NCI-H1105 treated with DMSO at 0.1 percent for 48 hours (cell line): ENCODE results near the gene TOMM20.
A peak's percentile ranks its signal among the peaks of the same experiment; 100 is the strongest.

Source experiments
- DNase-seq: peaks from one replicate; lab custom pipeline; 2025; lab: John Stamatoyannopoulos, UW

TOMM20 gene

DNA sequence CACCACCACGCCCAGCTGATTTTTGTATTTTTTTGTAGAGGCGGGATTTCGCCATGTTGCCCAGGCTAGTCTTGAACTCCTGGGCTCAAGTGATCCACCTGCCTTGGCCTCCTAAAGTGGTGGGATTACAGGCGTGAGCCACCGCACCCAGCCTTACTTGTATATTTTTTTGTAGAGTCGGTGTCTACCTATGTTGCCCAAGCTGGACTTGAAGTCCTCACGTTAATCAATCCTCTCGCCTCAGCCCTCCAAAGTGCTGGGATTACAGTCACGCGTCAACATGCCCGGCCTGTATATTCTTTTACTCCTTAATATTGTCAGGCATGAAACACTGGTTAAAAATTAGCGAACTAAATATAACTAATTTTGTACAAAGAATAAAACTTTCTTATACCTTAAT, 5.5 kb upstream of the TOMM20 start:
- no peak for DNase-seq

DNA sequence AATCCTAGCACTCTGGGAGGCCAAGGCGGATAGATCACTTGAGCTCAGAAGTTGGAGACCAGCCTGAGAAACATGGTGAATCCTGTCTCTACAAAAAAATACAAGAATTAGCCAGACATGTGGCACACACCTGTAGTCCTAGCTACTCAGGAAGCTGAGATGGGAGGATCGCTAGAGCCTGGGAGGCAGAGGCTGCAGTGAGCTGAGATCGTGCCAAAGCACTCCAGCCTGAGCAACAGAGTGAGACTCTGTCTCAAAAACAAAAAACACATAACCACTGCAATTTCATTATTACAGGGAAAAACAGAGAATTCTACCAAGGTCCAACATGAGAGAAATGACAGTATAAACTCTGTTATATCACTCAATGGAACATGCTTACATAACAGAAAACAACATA, 4.4 kb upstream of the TOMM20 start:
- DNase-seq: no peak

DNA sequence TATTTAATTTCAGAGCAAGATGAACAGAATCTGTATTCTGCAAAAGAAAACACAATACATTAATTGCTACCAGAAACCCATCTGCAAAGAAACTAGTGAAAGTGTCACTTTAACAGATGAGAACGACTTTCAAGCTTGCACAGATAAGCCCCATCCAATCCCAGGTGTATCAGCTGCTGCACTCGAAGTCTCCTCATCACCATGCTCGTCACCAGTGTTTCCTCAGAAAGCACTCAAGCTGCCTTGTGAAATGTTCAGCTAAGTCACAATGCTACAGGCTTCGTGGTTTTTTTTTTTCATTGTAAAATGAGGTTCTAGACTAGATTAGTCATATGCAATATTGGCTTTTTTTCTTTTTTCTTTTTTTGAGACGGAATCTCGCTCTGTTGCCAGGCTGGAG, 3.3 kb upstream of the TOMM20 start:
- no peak for DNase-seq

DNA sequence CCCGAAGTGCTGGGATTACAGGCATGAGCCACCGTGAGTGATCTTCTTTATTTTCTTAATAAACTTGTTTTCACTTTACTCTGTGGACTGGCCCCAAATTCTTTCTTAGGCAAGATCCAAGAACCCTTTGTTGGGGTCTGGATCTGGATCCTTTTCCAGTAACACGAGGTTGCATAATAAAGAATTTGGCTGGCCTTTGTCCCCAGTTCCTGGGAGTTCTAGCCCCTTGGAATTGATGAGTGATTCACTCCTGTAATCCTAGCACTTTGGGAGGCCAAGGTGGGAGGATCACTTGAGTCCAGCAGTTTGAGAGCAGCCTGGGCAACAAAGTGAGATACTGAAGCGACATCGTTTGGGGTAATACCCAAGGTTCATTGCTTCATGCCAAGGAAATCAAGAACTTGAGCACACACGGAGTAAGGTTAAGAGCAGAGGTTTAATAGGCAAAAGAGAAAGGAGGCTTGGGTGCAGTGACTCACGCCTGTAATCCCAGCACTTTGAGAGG, 2.2 kb upstream of the TOMM20 start:
- no peak for DNase-seq

DNA sequence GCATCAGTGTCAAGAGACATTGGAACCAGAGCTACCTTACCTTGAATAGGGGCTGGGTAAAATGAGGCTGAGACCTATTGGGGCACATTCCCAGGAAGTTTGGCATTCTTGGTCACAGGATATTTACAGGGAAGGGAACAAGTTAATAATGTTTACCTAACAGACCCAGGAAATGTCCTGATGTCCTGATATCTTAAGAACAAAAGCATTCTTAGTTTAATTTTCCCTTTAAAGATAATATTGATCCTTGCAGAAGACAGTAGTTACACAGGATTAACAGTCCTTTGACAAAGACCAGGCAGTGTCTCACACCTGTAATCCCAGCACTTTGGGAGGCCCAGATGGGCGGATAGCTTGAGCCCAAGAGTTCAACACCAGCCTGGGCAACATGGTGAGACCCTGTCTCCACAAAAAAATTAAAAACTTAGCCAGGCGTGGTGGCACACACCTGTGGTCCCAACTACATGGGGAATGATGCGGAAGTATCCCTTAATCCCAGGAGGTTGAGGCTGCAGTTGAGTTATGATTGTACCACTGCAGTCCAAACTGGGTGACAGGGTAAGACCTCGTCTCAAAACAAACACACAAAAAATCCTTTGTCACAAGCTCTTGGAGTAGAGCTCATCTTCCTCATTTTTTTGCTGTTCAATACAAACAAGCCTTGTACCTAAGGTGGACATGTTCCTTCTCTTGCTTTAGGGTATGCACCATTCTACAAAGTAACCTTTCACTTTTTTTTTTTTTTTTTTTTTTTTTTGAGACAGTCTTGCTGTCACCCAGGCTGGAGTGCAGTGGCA, 1.3 kb upstream of the TOMM20 start:
- DNase-seq: no peak

DNA sequence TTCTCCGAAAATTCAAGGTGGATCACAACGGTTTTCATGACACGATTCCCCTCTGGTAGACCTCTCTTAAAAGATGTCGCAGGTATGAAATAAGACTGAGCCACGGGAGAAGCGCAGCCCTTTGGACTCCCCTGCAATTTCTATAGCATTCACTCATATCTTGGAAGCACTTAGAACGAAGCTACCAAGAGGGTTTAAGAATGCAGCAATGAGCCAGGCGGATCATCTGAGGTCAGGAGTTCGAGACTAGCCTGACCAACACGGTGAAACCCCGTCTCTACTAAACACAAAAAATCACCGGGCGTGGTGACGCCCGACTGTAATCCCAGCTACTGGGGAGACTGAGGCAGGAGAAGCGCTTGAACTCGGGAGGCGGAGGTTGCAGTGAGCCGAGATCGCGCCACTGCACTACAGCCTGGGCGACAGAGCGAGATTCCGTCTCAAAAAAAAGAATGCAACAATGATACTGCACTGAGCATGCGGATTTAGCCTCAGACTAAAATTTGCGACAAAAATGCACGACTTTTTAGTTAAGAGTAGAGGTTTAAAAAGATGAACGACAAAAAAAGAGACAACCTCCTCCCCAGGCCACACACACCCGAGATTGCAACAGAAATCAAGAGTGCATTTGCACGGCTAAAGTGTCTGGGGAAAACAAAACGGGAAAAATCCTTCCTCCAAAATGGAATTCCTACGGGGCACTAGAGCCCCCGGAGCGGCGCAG, 743 bp downstream of the TOMM20 start:
- no peak for DNase-seq

DNA sequence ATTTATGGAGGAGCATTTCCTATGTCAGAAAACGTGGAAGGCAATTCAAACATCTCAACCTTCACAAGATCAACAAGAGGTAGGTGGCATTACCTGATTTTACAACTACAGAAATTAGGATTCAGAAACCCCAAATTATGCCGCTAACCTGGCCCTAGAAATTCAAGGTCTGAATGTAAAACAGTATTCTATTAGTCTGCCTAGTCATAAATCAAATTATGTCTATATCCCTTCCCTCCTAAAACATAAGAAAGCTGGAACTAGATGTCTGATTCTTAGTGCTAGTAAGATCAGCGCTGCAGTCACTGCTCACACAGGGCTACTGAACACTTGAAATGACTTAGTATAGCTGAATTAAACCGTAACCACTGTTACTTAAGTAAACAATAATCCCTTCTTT, 1.4 kb downstream of the TOMM20 start:
- DNase-seq: no peak

DNA sequence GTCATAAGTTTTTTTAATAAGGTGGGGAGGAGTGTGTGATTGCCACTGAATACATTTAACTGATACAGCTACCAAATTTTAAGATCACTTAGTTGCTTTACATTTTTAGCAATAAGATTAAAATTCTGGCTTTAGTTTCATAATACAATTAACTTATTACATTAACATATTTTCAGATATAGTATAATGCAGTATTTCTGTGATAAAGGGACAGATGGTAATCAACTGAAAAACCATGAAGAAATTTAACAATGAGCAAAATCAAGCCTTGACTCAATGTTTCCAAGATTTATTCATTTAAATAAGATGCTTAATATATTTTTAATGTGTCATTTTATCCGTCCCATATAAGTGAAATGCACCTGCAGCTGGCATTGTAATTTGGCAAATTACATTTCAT, 4.0 kb downstream of the TOMM20 start:
- DNase-seq: no peak

DNA sequence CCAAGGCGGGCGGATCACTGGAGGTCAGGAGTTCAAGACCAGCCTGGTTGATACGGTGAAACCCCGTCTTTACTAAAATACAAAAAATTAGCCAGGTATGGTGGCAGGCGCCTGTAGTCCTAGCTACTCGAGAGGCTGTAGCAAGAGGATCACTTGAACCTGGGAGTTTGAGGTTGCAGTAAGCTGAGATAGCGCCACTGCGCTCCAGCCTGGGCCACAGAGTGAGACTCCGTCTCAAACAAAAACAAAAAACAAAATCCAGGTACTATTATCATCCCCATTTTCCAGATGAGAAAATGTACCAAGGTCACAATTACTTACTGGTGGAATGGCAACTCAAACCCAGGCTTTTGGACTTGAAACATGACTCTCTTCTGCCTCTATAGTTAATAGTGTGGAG, 4.5 kb downstream of the TOMM20 start:
- DNase-seq: no peak

DNA sequence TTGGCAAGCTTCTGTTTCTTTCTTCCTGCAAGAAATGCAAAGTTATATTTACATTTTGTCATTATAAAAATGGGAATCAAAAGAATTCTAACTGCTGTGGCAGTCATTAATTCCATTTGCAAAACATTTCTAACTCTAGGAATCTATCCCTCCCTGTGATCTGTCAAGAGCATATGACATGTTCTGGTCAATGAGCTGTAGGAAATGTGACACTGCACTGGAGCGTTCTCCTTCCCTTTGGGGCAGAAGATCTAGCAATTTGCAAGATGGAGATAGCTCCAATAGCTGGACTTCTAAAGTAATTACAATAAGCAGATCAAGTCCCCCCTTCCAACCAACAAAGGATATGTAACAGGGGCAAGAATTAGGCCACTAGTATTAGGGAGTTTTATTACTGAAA, 6.3 kb downstream of the TOMM20 start:
- no peak for DNase-seq

DNA sequence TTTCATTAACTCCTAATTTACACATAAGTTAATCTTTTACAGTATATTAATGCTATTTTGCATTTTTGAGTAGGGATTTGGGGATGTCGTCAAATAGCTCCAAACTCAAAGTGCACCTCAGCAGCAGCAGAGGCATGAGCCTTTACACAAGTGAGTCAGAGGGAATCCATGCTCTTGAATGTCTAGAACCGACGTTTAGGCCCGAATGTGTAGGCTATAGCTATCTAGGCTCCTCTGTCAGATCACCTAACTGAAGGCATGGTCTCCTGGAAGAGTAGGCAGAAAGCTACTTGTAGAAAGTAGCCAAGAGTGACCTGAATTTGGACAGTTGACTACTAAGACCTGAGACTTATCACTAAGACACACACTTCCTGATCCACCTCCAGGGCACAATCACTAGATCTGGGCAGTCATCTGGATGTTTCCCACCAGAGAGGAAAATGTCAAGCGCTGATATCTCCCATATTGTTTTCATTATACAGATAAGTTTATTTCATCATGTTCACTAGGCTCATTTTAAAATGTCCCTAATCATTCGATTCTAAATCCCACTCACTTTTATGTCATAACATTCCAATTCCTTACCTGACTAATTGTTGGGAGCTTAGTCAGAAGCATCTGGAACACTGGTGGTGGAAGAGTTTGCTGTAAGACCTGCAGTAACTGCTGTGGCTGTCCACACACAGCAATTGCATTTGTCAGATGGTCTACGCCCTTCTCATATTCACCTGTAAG, 15.3 kb downstream of the TOMM20 start:
- no peak for DNase-seq

DNA sequence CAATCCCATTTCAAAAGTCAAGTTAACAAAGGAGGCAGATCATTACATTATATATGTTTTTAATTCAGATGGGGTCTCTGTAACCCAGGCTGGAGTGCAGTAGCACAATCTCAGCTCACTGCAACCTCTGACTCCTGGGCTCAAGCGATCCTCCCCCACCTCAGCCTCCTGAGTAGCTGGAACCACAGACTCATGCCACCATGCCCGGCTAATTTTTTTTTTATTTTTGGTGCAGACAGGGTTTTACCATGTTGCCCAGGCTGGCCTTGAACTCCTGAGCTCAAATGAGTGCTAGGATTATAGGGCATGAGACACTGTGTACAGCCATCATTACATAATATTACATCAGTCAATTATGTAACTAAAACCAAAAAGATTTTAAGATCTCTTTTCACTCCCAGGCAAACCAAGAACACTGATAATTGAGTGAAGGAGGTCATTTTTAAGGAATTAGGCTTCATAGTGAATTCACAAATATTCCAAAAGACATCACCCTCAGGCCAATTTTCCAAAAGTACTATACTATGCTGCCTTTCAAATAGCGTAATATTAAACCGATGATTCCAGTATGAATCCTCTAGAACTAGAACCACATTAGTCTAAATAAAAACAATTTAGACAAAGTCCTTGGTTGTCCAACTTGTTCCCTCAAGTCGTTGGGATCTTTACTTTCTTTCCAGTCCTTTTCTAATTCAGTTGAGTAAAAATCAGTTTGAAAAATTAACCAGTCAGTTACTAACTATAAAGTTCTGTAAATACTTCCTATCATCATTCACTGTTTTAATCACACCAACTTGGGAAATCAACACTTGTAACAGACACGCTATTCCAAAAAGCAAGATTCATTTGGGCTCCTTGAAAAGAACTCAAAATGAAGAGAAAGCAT, 16.1 kb downstream of the TOMM20 start:
- no peak for DNase-seq

DNA sequence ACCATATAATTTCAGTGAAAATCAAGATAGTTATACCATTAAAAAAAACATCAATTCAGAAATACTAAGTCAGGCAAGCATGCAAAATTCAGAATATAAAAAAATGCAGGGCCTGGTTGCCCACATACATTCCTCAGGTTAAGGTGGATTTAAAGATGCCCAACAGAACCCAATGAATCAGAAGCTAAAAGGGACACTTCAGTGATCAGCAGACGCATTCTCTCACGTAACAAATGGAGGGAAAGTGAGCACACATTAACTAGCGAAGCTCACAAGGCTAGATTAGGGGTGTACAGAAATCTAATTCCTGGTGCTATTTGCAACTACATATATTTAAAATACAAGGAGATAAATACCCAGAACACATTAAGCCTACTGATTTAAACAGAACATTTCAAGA, 17.5 kb downstream of the TOMM20 start:
- DNase-seq: no peak

DNA sequence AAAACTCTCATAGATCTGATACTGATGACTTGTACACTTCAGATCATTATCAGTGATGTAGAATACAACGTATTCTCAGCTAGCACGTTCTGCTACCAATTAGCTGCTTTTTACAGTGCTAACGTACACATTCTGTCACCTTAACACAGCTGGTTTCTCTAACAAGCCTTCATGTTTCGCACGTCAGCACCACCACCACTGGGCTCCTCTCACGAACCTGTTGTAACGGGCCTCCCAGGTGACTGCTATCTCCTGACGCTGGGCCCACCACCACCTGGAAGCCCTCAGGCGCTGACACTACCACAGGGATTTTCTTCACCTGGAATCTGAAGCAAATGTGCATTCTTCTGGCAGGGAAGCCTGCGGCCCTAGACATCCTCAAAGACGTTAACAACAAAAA, 19.8 kb downstream of the TOMM20 start:
- DNase-seq: no peak

DNA sequence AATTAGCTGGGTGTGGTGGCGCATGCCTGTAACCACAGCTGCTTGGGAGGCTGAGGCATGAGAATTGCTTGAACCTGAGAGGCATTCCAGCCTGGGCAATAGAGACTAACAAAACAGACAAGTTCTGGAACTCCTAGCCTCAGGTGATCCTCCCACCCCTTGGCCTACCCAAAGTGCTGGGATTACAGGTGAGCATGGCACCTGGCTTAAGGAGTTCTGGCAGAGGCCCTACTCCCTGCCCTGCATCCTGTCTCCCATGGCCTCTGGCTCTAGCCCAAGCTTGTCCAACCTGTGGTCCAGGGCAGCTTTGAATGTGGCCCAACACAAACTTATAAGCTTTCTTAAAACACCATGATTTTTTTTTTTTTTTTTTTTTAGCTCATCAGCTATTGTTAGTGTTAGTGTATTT, 20.4 kb downstream of the TOMM20 start:
- DNase-seq: no peak

DNA sequence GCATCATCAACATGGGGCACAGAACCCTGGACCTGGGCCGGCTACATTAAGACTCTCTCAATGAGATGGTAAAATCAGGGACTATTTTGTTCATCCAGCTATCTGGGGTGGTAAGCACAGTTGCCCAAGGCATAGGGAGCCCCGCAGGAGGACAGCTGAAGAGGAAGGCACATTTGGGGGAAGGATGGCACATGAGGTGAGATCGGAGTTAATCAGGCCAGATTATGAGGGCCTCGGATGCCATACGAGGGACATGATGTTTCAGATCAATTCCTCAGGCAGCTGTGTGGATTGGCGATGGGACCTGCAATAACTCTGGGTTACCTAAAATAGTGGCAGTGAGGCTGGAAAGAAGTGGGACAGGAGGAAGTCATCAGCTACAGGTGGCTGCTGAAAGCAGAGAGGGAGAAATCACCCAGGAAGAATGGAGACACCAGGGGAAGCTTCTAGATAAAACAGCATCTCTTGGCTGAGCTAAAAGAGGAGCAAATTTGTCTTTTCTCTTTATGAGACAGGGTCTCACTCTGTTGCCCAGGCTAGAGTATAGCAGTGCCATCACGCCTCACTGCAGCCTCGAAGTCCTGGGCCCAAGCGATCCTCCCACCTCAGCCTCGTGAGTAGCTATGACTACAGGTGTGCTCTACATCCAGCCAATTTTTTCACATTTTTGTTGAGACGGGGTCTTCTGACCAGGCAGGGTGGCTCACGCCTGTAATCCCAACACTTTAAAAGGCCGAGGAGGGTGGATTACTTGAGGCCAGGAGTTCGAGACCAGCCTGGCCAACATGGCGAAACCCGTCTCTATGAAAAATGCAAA, 21.1 kb downstream of the TOMM20 start:
- no peak for DNase-seq

DNA sequence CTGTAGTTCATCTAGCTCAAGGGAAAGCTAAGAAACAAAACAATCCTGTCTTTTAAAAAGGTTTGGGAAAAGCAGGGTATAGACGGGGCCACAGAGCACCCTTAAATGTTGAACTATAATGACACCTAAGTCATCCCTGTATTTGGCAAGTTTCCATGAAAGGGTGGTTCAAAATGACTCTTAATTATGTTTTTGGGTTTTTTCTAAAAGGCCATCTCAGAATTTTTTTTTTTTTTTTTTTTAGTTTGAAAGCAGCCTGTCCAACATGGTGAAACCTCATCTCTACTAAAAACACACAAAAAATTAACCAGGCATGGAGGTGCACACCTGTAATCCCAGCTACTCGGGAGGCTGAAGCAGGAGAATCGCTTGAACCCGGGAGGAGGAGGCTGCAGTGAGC, 22.2 kb downstream of the TOMM20 start:
- no peak for DNase-seq

DNA sequence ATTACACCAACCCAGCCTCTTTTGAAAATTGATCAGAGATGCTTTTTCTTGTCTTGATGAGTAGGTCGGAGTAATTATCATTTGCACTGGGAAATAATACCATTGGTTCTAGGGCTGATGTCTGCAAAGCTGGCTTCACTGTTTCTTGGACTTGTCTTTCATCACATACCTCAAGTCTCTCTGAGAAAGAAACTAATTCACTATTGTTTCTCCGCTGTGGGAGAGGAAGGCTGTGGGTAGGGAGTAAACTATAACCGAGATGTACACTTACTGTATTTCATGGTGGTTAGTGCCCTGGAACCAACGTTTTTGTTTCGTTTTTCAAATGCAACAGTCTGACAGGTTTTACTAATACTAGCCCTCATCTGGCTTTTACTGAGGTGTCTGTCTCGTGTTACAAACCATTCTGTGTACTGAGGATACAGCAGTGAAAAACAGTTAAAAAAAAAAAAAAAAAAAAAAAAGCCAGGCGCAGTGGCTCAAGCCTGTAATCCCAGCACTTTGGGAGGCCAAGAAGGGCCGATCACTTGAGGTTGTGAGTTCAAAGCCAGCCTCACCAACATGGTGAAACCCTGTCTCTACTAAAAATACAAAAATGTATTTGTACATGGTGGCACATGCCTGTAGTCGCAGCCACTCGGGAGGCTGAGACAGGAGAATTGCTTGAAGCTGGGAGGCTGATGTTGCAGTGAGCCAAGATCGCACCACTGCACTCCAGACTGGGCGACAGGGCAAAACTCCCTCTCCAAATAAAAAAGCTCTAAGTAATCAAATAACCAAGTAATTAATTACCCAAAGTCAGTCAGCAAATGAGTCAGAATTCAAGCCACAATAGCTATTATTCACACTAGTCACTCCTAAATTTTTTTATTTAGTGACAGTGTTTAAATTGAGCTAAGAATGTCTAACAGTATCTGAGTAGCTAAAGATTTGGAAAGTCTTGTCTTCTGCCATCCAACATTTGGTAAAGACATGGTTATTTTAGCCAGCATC, 23.3 kb downstream of the TOMM20 start:
- DNase-seq: peak; percentile 48

DNA sequence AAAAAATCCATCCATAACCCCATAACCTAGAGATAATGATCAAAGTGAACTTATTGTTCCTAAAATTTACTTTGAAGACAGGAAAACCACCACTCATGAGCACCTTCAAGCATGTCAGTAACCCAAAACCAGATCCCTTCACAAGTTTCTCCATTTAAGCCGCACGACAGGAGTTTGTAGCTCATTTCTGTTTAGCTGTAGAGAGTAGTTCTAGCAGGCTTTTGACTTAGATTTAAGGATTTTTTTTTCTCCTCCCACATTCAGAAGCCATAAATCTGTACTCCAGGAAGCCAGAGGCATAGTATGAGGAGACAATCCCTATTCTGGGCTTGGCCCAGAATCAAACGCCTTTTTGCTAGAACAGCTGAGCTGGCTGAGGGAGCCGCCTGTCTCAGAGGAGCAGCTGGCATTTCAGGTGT, 25.6 kb downstream of the TOMM20 start:
- peak; percentile 36 for DNase-seq

DNA sequence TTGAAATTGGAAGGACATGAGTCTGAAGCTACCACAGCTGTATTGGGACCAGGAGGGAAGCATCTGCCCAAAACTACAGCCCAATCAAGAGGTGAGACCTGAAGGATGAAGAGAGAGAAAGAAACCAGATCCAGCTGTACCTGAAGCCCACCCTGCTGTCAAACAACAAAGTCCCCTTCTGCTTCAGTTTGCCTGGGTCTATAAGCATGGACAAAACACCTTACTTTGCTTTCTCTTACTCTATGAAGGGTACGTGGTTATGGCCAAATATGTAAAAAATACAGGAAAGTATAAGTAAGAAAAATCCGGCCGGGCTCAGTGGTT, 26.4 kb downstream of the TOMM20 start:
- DNase-seq: no peak
